Measurements from ENCODE around the gene SLC25A25.

DNA sequence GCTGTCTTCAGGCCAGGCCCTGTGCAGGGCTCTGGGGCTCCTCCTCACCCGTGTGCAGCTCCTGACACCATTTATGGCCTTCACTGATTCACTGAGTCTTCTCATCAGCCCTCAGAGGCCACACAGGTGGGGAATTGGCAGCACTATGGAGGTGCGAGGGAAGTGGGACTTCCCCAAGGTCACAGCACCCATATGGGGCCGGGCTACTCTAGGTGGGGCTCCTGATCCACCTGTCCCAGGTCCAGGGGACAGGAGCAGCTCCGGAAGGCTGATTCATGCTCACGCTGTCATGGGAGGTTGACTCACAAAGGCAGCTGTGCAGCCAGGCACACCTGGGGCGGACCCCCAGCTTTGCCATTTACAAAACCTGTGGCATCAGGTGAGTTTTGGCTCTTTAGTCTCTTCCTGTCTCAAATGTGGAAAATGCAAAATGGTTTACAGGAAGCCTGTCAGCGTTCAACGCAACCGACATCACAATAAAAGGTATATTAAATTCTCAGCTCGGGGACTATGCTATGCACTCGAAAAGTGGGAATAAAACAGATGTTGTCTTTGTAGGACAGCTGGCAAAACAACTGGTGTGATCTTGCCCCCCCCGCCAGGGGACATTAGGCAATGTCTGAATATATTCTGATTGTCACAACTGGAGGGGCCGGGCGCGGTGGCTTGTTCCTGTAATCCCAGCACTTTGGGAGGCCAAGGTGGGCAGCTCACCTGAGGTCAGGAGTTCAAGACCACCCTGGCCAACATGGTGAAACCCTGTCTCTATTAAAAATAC lies 15.9 kb upstream of the SLC25A25 start:
- TF ChIP-seq EZH2phosphoT487 (IDR thresholded peaks at IDR 0.05; ENCODE audit: insufficient read depth, low read depth) (no peak), EZH2 (IDR thresholded peaks at IDR 0.05; ENCODE audit: insufficient read depth, poor library complexity, severe bottlenecking) (no peak)
